H9 (cell line): ENCODE measurements around the gene AQP9. TPM values are rescaled to one million over a fixed set of nuclear protein-coding genes. Genes with fewer than 3 reads are reported as not detected.

ENCODE experiments used
- DNase-seq: peaks from one replicate; pipeline ENCODE4 v3.0.0-alpha.2; 2017
- H2AFZ ChIP-seq: one replicate; pipeline ENCODE4 v1.6.1; 2013; ENCODE audit warnings: mild to moderate bottlenecking, low read length, control low read depth, moderate library complexity
- H2AK5ac ChIP-seq: 2 replicates; pipeline ENCODE4 v1.6.1; 2013; ENCODE audit warnings: low read length, control low read depth, mixed read lengths; ENCODE audit not compliant: insufficient read length
- H2BK120ac ChIP-seq: one replicate; pipeline ENCODE4 v1.6.1; 2013; ENCODE audit warnings: low read depth, mild to moderate bottlenecking, low read length, control low read depth, inconsistent platforms; ENCODE audit not compliant: poor library complexity, severe bottlenecking
- H2BK12ac ChIP-seq: 2 replicates; pipeline ENCODE4 v1.6.1; 2013; ENCODE audit warnings: low read length, control low read depth, mixed read lengths, low read depth; ENCODE audit not compliant: insufficient read length
- H2BK15ac ChIP-seq: 2 replicates; pipeline ENCODE4 v1.6.1; 2013; ENCODE audit warnings: low read depth, low read length, control low read depth
- H2BK20ac ChIP-seq: one replicate; pipeline ENCODE4 v1.6.1; 2013; ENCODE audit warnings: low read depth, mild to moderate bottlenecking, low read length, control low read depth, inconsistent platforms; ENCODE audit not compliant: poor library complexity, severe bottlenecking
- H2BK5ac ChIP-seq: 2 replicates; pipeline ENCODE4 v1.6.1; 2013; ENCODE audit warnings: low read length, control low read depth, mixed read lengths; ENCODE audit not compliant: insufficient read length
- H3K14ac ChIP-seq: 2 replicates; pipeline ENCODE4 v1.6.1; 2013; ENCODE audit warnings: low read length, control low read depth; ENCODE audit not compliant: insufficient read depth
- H3K18ac ChIP-seq: 2 replicates; pipeline ENCODE4 v1.6.1; 2013; ENCODE audit warnings: low read depth, mild to moderate bottlenecking, mixed read lengths, low read length, control low read depth; ENCODE audit not compliant: insufficient read length
- H3K23ac ChIP-seq: 2 replicates; pipeline ENCODE4 v1.6.1; 2013; ENCODE audit warnings: low read length, control low read depth, mixed read lengths, low read depth; ENCODE audit not compliant: insufficient read length
- H3K23me2 ChIP-seq: 2 replicates; pipeline ENCODE4 v1.6.1; 2013; ENCODE audit warnings: low read depth, mild to moderate bottlenecking, mixed read lengths, low read length, control low read depth; ENCODE audit not compliant: insufficient read length, poor library complexity, severe bottlenecking
- H3K27ac ChIP-seq: 2 replicates; pipeline ENCODE4 v1.5.1; 2013; ENCODE audit warnings: low read length, control low read depth, mixed read lengths, low read depth; ENCODE audit not compliant: insufficient read length
- H3K27me3 ChIP-seq: 2 replicates; pipeline ENCODE4 v1.6.1; 2013; ENCODE audit warnings: low read length, control low read depth, inconsistent platforms; ENCODE audit not compliant: insufficient read depth
- H3K4ac ChIP-seq: 2 replicates; pipeline ENCODE4 v1.6.1; 2013; ENCODE audit warnings: low read depth, mild to moderate bottlenecking, control low read depth, inconsistent platforms, low read length, moderate library complexity
- H3K4me1 ChIP-seq: 2 replicates; pipeline ENCODE4 v1.6.1; 2013; ENCODE audit warnings: low read length, control low read depth, inconsistent platforms; ENCODE audit not compliant: insufficient read depth
- H3K4me2 ChIP-seq: 2 replicates; pipeline ENCODE4 v1.6.1; 2013; ENCODE audit warnings: low read length, control low read depth, mixed read lengths; ENCODE audit not compliant: insufficient read length, insufficient read depth
- H3K56ac ChIP-seq: 2 replicates; pipeline ENCODE4 v1.6.1; 2013; ENCODE audit warnings: low read depth, mild to moderate bottlenecking, mixed read lengths, low read length, control low read depth; ENCODE audit not compliant: insufficient read length
- H3K79me1 ChIP-seq: 2 replicates; pipeline ENCODE4 v1.6.1; 2013; ENCODE audit warnings: low read depth, mild to moderate bottlenecking, moderate library complexity, low read length, control low read depth, inconsistent platforms; ENCODE audit not compliant: insufficient read depth, poor library complexity, severe bottlenecking
- H3K79me2 ChIP-seq: 2 replicates; pipeline ENCODE4 v1.6.1; 2013; ENCODE audit warnings: low read length, control low read depth, inconsistent platforms; ENCODE audit not compliant: insufficient read depth
- H3K9ac ChIP-seq: 2 replicates; pipeline ENCODE4 v1.6.1; 2013; ENCODE audit warnings: low read length, control low read depth, mixed read lengths; ENCODE audit not compliant: insufficient read length; ENCODE audit errors: extremely low read depth
- H3K9me3 ChIP-seq: one replicate; pipeline ENCODE4 v1.6.1; 2013; ENCODE audit warnings: low read depth, low read length, inconsistent platforms; ENCODE audit not compliant: control insufficient read depth
- H3T11ph ChIP-seq: one replicate; pipeline ENCODE4 v1.6.1; 2013; ENCODE audit warnings: mild to moderate bottlenecking, low read length, control low read depth, inconsistent platforms
- H4K20me1 ChIP-seq: one replicate; pipeline ENCODE4 v1.6.1; 2013; ENCODE audit not compliant: control insufficient read depth, insufficient read length, insufficient read depth
- H4K5ac ChIP-seq: 2 replicates; pipeline ENCODE4 v1.6.1; 2013; ENCODE audit warnings: low read depth, mild to moderate bottlenecking, mixed read lengths, low read length, control low read depth; ENCODE audit not compliant: insufficient read length
- H4K8ac ChIP-seq: replicated peaks from 2 replicates; pipeline ENCODE4 v1.6.1; 2013; ENCODE audit warnings: low read length, control low read depth, mixed read lengths, low read depth; ENCODE audit not compliant: insufficient read length
- H4K91ac ChIP-seq: 2 replicates; pipeline ENCODE4 v1.6.1; 2013; ENCODE audit warnings: low read depth, mild to moderate bottlenecking, moderate library complexity, mixed read lengths, low read length, control low read depth; ENCODE audit not compliant: insufficient read length
- H3K27ac Mint-ChIP-seq, 3 experiments: 2 replicates in 2 of 3; 3 replicates in 1 of 3; pipeline ENCODE4 v1.8.0; 2020 to 2021; ENCODE audit warnings: mixed read lengths in 3 of 3, mild to moderate bottlenecking in 1 of 3, moderate library complexity in 1 of 3
- H3K27me3 Mint-ChIP-seq: 2 replicates; pipeline ENCODE4 v1.8.0; 2021; ENCODE audit warnings: low read depth, mild to moderate bottlenecking, moderate library complexity, mixed read lengths
- H3K36me3 Mint-ChIP-seq, 3 experiments: 2 replicates in 2 of 3; 3 replicates in 1 of 3; pipeline ENCODE4 v1.8.0; 2020 to 2021; ENCODE audit warnings: low read depth in 3 of 3, mixed read lengths in 3 of 3; ENCODE audit not compliant: insufficient read depth in 1 of 3
- H3K4me1 Mint-ChIP-seq, 2 experiments: 2 replicates each; pipeline ENCODE4 v1.8.0; 2020; ENCODE audit warnings: mixed read lengths in 2 of 2
- H3K4me3 Mint-ChIP-seq, 2 experiments: 2 replicates in 1 of 2; 3 replicates in 1 of 2; pipeline ENCODE4 v1.8.0; 2020 to 2021; ENCODE audit warnings: mild to moderate bottlenecking in 2 of 2, mixed read lengths in 2 of 2, moderate library complexity in 1 of 2
- H3K9me3 Mint-ChIP-seq, 2 experiments: 2 replicates in 1 of 2; 3 replicates in 1 of 2; pipeline ENCODE4 v1.8.0; 2020; ENCODE audit warnings: mild to moderate bottlenecking in 2 of 2, mixed read lengths in 2 of 2, moderate library complexity in 1 of 2
- CTCF ChIP-seq: fragments of 200-600 bp; sonication (generic); conservative IDR thresholded peaks from 3 replicates; pipeline ENCODE4 v1.8.0; 2021; ENCODE audit warnings: antibody characterized with exemption, mild to moderate bottlenecking
- WGBS: extraction: QIAGEN DNeasy Blood & Tissue Kit; methylation state at CpG from one replicate; pipeline ENCODE4 v1.1.7; 2013; ENCODE audit warnings: missing lambda C conversion rate, low lambda C conversion rate, mixed read lengths; ENCODE audit not compliant: insufficient read length; ENCODE audit errors: extremely low coverage; 5-methylcytosine and 5-hydroxymethylcytosine counted together
- total RNA-seq: library from RNA; stranded (reverse); gene quantifications from 2 replicates; pipeline ENCODE4 v1.2.1, GENCODE V29; 2021

AQP9 gene
- total RNA-seq, 1 experiment from 2014 or later: not detected

- WGBS: no CpG with 5 or more reads among the region's 7 CpGs
These were observed 41.0 kb downstream of the AQP9 start for GRCh38 chr15:58179206-58179605.

More at GRCh38 chr15:58179206-58179605, 41.0 kb downstream of the AQP9 start:
- Mint-ChIP-seq H3K27me3 (no peaks in the 10 kb centered on the region; the same call in 1 of the 2 replicates), H3K4me3 (no peak overlapping the region), H3K4me1 (no peaks in the 10 kb centered on the region), H3K36me3 (no peaks in the 10 kb centered on the region), H3K27ac (no peak overlapping the region), H3K9me3 (no peaks in the 10 kb centered on the region)
- no peak overlapping the region for H3K23ac ChIP-seq
- H4K8ac ChIP-seq: no peak overlapping the region
- no peak overlapping the region for H2BK20ac ChIP-seq
- no peak overlapping the region for H3K18ac ChIP-seq
- H2BK15ac ChIP-seq: no peak overlapping the region
- H2BK120ac ChIP-seq: no peak overlapping the region
- no peaks in the 10 kb centered on the region for H3K79me2 ChIP-seq
- DNase-seq: no peak
- no peaks in the 10 kb centered on the region for H4K20me1 ChIP-seq
- H4K5ac ChIP-seq: no peak overlapping the region
- H2AK5ac ChIP-seq: no peak overlapping the region
- no peak overlapping the region for H3K9ac ChIP-seq
- H3K79me1 ChIP-seq: no peaks in the 10 kb centered on the region
- no peak overlapping the region for H3K4ac ChIP-seq
- no peak overlapping the region for H3K27ac ChIP-seq
- H3K14ac ChIP-seq: no peak overlapping the region
- no peak overlapping the region for H3K56ac ChIP-seq
- H2BK5ac ChIP-seq: no peak overlapping the region
- no peak overlapping the region for H3K4me2 ChIP-seq
- no peaks in the 10 kb centered on the region for H3K9me3 ChIP-seq
- no peak overlapping the region for H3T11ph ChIP-seq
- no peak overlapping the region for H2BK12ac ChIP-seq
- no peaks in the 10 kb centered on the region for H3K4me1 ChIP-seq
- no peaks in the 10 kb centered on the region for H3K27me3 ChIP-seq
- no peak overlapping the region for H4K91ac ChIP-seq
- H3K23me2 ChIP-seq: no peaks in the 10 kb centered on the region
- no peak overlapping the region for H2AFZ ChIP-seq
- TF ChIP-seq CTCF: no peak
